Adrenal gland (tissue), 12 donors: ENCODE measurements around the gene KIF2A. TPM values are rescaled to one million over a fixed set of nuclear protein-coding genes. Genes with fewer than 3 reads are reported as not detected.

Experiments used
- DNase-seq, 7 donors: peaks; one replicate each; pipeline ENCODE4 v3.0.0-alpha.2; 2019 to 2020
- H3K27ac ChIP-seq, 5 donors: fragments of 200-600 bp; sonication (generic) in 4 of 5; 1 replicate in 3 of 5; 2 replicates in 2 of 5; pipeline versions ENCODE4 v1.5.1 to v1.8.0; 2016 to 2020; ENCODE audit warnings: mild to moderate bottlenecking in 1 of 5
- H3K27me3 ChIP-seq: fragments of 200-600 bp; 2 replicates; pipeline ENCODE4 v1.8.0; 2021
- H3K36me3 ChIP-seq, 2 donors: fragments of 200-600 bp; replicated peaks in 1 of 2; 1 replicate in 1 of 2; 2 replicates in 1 of 2; pipeline versions ENCODE4 v1.5.1 to v1.8.0; 2018 to 2022
- H3K4me1 ChIP-seq, 2 donors: fragments of 200-600 bp; replicated peaks in 1 of 2; 1 replicate in 1 of 2; 2 replicates in 1 of 2; pipeline versions ENCODE4 v1.5.1 to v1.8.0; 2018 to 2021
- H3K4me3 ChIP-seq, 4 donors: fragments of 200-600 bp; sonication (generic) in 3 of 4; one replicate each; pipeline ENCODE4 v1.5.1; 2016 to 2018
- H3K9me3 ChIP-seq, 3 donors: fragments of 200-600 bp; sonication (generic) in 1 of 3; replicated peaks in 1 of 3; 1 replicate in 2 of 3; 2 replicates in 1 of 3; pipeline versions ENCODE4 v1.5.1 to v1.8.0; 2016 to 2021
- POLR2A ChIP-seq, 2 donors: fragments of 450-650 bp; IDR thresholded peaks; one replicate each; pipeline ENCODE4 v1.6.1; 2017; ENCODE audit warnings: antibody characterized with exemption in 2 of 2, mild to moderate bottlenecking in 2 of 2, moderate library complexity in 1 of 2
- WGBS, 4 donors: extraction: QIAGEN DNeasy Blood & Tissue Kit in 2 of 4; methylation state at CpG; one replicate each; pipeline versions ENCODE4 v1.1.5 to v1.1.7; 2013 to 2017; 5-methylcytosine and 5-hydroxymethylcytosine counted together
- intact Hi-C, 2 donors: fragments of 100-400 bp; cut with DNase I; formaldehyde crosslinking; loops; one replicate each; pipeline versions ENCODE4 v1.14.1 to v1.15.0; 2022 to 2023
- polyA plus RNA-seq, 3 donors: library from polyadenylated mRNA; stranded (reverse); fragments of 200-250 nt in 2 of 3; fragments of 350-450 nt in 1 of 3; fragmentation: Illumina TruSeq in 1 of 3; extraction: RNeasy Lipid Tissue Mini Kit (QIAGEN cat#74804) in 1 of 3; gene quantifications; one replicate each; pipeline ENCODE4 v1.2.3, GENCODE V29; 2013 to 2014
- total RNA-seq, 9 donors: library from RNA; depleted of rRNA in 4 of 9; stranded (reverse); fragments of >200 nt in 4 of 9; fragments of 120-200 nt in 1 of 9; fragmentation: NEBNext Ultra II Directional in 1 of 9; extraction: Animal tissue kit (Norgen Biotek cat#: 25700) in 1 of 9; gene quantifications; one replicate each; pipeline versions ENCODE4 v1.1.0 to v1.2.4, GENCODE V29; 2013 to 2023
- TF ChIP-seq, protein P1 (sequence below), 6 experiments: fragments of 450-650 bp in 4 of 6; fragments of 200-600 bp in 2 of 6; sonication (generic) in 1 of 6; IDR thresholded peaks; 1 replicate in 5 of 6; 2 replicates in 1 of 6; pipeline versions ENCODE4 v1.5.1 to v1.8.0; 2016 to 2021; ENCODE audit warnings: antibody characterized with exemption in 6 of 6, mild to moderate bottlenecking in 2 of 6, moderate library complexity in 1 of 6
- donor health status: healthy with polysubstance abuse.
- donor health status: Bipolar disorder and iron deficiency.
- donor health status: DM: yes; HTN: yes; CAD: no.
- donor health status: DM: no; HTN: no; CAD: no.
- donor health status: DM: no; HTN: no; CAD: no.
- donor health status: DM: yes; HTN: yes; CAD: no.

Gene KIF2A
- total and polyA plus RNA-seq, 12 donors, result 2.1 to 50.2 (median 24.2) TPM

DNA sequence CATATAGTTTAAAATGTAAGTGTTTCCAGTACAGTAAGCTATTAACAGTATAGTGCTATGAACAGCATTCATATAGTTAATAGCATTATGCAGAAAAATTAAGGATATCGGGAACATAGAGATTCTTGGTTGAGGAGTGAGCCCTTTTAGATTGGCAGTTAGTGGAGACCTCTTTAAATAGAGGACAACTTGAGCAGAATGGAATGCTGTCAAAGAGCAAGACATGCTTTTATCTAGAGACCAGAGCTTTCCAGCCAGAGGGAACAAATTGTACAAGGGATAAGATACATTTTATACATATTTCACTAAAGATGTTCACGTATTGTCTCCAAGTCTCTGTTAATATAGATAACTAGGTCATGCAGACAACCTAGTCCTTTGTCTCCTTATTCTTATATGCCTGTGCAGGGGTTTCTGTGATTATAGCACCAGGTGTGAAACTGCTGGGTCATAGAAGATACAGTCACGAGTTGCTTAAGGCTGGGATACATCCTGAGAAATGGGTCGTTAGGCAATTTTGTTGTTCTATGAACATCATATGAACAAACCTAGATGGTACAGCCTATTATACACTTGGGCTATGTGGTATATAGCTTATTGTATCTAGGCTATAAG is 112.6 kb downstream of the KIF2A start:
- TF ChIP-seq, protein P1, sequence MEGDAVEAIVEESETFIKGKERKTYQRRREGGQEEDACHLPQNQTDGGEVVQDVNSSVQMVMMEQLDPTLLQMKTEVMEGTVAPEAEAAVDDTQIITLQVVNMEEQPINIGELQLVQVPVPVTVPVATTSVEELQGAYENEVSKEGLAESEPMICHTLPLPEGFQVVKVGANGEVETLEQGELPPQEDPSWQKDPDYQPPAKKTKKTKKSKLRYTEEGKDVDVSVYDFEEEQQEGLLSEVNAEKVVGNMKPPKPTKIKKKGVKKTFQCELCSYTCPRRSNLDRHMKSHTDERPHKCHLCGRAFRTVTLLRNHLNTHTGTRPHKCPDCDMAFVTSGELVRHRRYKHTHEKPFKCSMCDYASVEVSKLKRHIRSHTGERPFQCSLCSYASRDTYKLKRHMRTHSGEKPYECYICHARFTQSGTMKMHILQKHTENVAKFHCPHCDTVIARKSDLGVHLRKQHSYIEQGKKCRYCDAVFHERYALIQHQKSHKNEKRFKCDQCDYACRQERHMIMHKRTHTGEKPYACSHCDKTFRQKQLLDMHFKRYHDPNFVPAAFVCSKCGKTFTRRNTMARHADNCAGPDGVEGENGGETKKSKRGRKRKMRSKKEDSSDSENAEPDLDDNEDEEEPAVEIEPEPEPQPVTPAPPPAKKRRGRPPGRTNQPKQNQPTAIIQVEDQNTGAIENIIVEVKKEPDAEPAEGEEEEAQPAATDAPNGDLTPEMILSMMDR (IDR thresholded peaks at IDR 0.05), result no peak
- no peak for TF ChIP-seq POLR2A (IDR thresholded peaks at IDR 0.05)
- DNase-seq, result no peak
- 88 to 94% (median 91%) methylated on average over 4 of the region's 4 CpGs for WGBS, 4 donors
- Histone ChIP-seq H3K27me3 (no peaks in the 10 kb centered on the region), H3K27ac (no peak overlapping the region), H3K4me1 (peaks cover 0 to 6% of the 10 kb centered on the region in 2 donors), H3K36me3 (no peaks in the 10 kb centered on the region), H3K9me3 (no peaks in the 10 kb centered on the region), H3K4me3 (no peak overlapping the region)
- intact Hi-C loops, result no loop called here

DNA sequence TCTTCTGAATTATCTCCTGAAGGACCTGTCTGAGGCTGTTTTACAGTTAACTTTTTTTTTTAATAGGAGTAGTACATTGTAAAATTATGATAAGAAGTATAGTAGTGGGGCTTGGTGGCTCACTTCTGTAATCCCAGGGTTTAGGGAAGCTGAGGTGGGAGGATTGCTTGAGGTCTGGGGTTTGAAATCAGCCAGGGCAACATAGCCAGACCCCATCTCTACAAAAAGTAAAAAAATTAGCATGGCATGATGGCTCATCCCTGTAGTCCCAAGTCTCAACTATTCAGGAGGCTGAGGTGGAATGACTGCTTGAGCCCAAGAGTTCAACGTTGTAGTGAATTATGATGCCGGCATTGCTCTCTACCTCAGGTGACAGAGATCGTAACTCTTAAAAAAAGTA is 113.6 kb downstream of the KIF2A start:
- no peak overlapping the region for H3K27ac ChIP-seq
- DNase-seq, result no peak
- no peaks in the 10 kb centered on the region for H3K9me3 ChIP-seq
- H3K4me3 ChIP-seq, result no peak overlapping the region
- TF ChIP-seq, protein P1 (IDR thresholded peaks at IDR 0.05), result no peak
- TF ChIP-seq POLR2A (IDR thresholded peaks at IDR 0.05), result no peak
- WGBS, 4 donors, result 85 to 100% (median 95%) methylated on average over 3 of the region's 3 CpGs
- no peaks in the 10 kb centered on the region for H3K27me3 ChIP-seq
- H3K4me1 ChIP-seq, result no peaks in the 10 kb centered on the region
- intact Hi-C loops, result no loop called here
- no peaks in the 10 kb centered on the region for H3K36me3 ChIP-seq

DNA sequence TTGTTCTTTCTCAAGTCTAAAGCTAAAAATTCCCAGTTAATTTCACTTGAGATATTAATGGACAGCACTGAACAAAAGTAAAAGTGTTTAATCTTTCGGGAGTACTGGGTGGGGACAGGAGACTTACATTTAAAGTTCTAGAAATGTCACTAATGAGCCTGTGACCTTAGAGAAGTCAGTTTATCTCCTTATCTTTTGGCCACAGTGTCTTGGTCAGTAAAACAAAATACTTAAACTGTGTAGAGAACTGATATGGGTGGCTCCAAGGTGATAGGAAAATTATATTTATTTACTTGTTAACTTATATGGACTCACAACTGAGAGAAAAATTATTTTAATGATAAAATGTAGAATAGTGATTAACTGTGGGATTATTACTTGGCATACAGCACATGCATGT is 115.4 kb downstream of the KIF2A start:
- H3K27me3 ChIP-seq, result no peaks in the 10 kb centered on the region
- intact Hi-C loops, result no loop called here
- H3K9me3 ChIP-seq, result no peaks in the 10 kb centered on the region
- TF ChIP-seq, protein P1 (IDR thresholded peaks at IDR 0.05), result no peak
- TF ChIP-seq POLR2A (IDR thresholded peaks at IDR 0.05), result no peak
- no peaks in the 10 kb centered on the region for H3K4me1 ChIP-seq
- H3K36me3 ChIP-seq, result no peaks in the 10 kb centered on the region
- no peak overlapping the region for H3K27ac ChIP-seq
- H3K4me3 ChIP-seq, result no peak overlapping the region
- 38 to 71% (median 66%) methylated on average over 1 of the region's 1 CpG for WGBS, 4 donors
- no peak for DNase-seq

DNA sequence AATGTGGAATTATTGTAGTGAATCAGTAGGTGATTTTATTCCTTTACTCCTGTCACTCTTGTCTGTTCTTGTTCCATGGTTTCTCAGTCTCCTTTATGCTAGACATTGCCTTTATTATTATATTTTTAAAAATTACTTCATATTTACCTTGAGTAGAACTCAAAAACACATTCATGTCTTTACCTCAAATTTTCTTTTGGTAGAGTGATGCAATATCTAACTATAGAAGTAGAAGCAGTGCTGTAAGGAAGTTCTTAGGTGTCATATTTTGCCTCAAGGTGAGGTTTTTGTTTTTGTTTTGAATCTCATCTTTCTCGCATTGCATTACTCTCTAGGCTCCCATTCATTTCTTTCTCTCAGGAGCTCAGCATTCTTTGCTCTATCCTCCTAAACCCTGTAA is 118.8 kb downstream of the KIF2A start:
- H3K4me1 ChIP-seq, result no peaks in the 10 kb centered on the region

More for the DNA sequence above, 118.8 kb downstream of the KIF2A start:
- no peaks in the 10 kb centered on the region for H3K27me3 ChIP-seq
- no peak overlapping the region for H3K27ac ChIP-seq
- intact Hi-C loops, result no loop called here
- no peaks in the 10 kb centered on the region for H3K36me3 ChIP-seq
- no peak for TF ChIP-seq POLR2A (IDR thresholded peaks at IDR 0.05)
- TF ChIP-seq, protein P1 (IDR thresholded peaks at IDR 0.05), result no peak
- H3K4me3 ChIP-seq, result no peak overlapping the region
- DNase-seq, result no peak
- 96 to 100% (median 97%) methylated on average over 1 of the region's 1 CpG for WGBS, 4 donors
- H3K9me3 ChIP-seq, result no peaks in the 10 kb centered on the region
